Loucy (cell line): ENCODE measurements around the gene NBL1.

Experiments used
- H2AFZ ChIP-seq: fragments of 200-600 bp; sonication (generic); 2 replicates; pipeline ENCODE4 v1.6.0; 2016; ENCODE audit warnings: antibody characterized with exemption, mild to moderate bottlenecking, low read length, moderate library complexity
- H3F3A ChIP-seq: fragments of 200-600 bp; 2 replicates; pipeline ENCODE4 v1.6.0; 2016; ENCODE audit warnings: antibody characterized with exemption, low read depth, mild to moderate bottlenecking
- H3K27me3 ChIP-seq: fragments of 200-600 bp; sonication (generic); 2 replicates; pipeline ENCODE4 v1.6.1; 2014; ENCODE audit warnings: low read length, mild to moderate bottlenecking; ENCODE audit not compliant: insufficient read depth, poor library complexity, severe bottlenecking
- H3K36me3 ChIP-seq: fragments of 200-600 bp; sonication (generic); 2 replicates; pipeline ENCODE4 v1.6.1; 2016; ENCODE audit warnings: low read length; ENCODE audit not compliant: insufficient read depth
- H3K4me1 ChIP-seq: fragments of 200-600 bp; sonication (generic); 2 replicates; pipeline ENCODE4 v1.5.1; 2014; ENCODE audit warnings: low read length, mild to moderate bottlenecking; ENCODE audit not compliant: insufficient read depth, poor library complexity, severe bottlenecking
- H3K4me2 ChIP-seq: fragments of 200-600 bp; sonication (generic); 2 replicates; pipeline ENCODE4 v1.6.0; 2014; ENCODE audit warnings: antibody characterized with exemption, low read length, low read depth, mild to moderate bottlenecking; ENCODE audit not compliant: poor library complexity, severe bottlenecking
- H3K4me3 ChIP-seq: fragments of 200-600 bp; sonication (generic); 2 replicates; pipeline ENCODE4 v1.5.1; 2014; ENCODE audit warnings: low read length, mild to moderate bottlenecking, mixed read lengths; ENCODE audit not compliant: poor library complexity, severe bottlenecking
- H3K79me2 ChIP-seq: fragments of 200-600 bp; sonication (generic); 2 replicates; pipeline ENCODE4 v1.6.1; 2014; ENCODE audit warnings: low read length; ENCODE audit not compliant: insufficient read depth
- H3K9ac ChIP-seq: fragments of 200-600 bp; sonication (generic); 2 replicates; pipeline ENCODE4 v1.6.0; 2014; ENCODE audit warnings: mild to moderate bottlenecking, low read depth, low read length, moderate library complexity; ENCODE audit not compliant: poor library complexity, severe bottlenecking
- H3K9me2 ChIP-seq: fragments of 200-600 bp; sonication (generic); replicated peaks from 2 replicates; pipeline ENCODE4 v1.6.1; 2016; ENCODE audit warnings: low read depth, low read length, mixed read lengths
- H3K9me3 ChIP-seq: fragments of 200-600 bp; sonication (generic); 2 replicates; pipeline ENCODE4 v1.6.1; 2014; ENCODE audit warnings: mild to moderate bottlenecking, antibody characterized with exemption, low read length, low read depth; ENCODE audit not compliant: insufficient read depth
- H4K20me1 ChIP-seq: fragments of 200-600 bp; sonication (generic); 2 replicates; pipeline ENCODE4 v1.6.0; 2014; ENCODE audit warnings: antibody characterized with exemption, low read length, mild to moderate bottlenecking; ENCODE audit not compliant: insufficient read depth, poor library complexity, severe bottlenecking
- CTCF ChIP-seq: fragments of 200-600 bp; sonication (generic); conservative IDR thresholded peaks from 2 replicates; pipeline ENCODE4 v1.5.1; 2014; ENCODE audit warnings: mild to moderate bottlenecking, antibody characterized with exemption, low read length
- EZH2phosphoT487 ChIP-seq: fragments of 200-600 bp; IDR thresholded peaks from 2 replicates; pipeline ENCODE4 v1.6.1; 2018; ENCODE audit warnings: antibody characterized with exemption, mild to moderate bottlenecking, moderate library complexity, borderline replicate concordance

The NBL1 gene

GRCh38 chr1:19680644-19681043 is 36.5 kb downstream of the NBL1 start:
- TF ChIP-seq EZH2phosphoT487 (no peak), CTCF (no peak)
- Histone ChIP-seq H3K27me3 (no peaks in the 10 kb centered on the region), H3K9me3 (no peaks in the 10 kb centered on the region), H2AFZ (no peak overlapping the region), H3K4me3 (no peak overlapping the region), H3F3A (no peaks in the 10 kb centered on the region), H3K79me2 (no peaks in the 10 kb centered on the region), H3K4me2 (no peak overlapping the region), H3K9me2 (no peaks in the 10 kb centered on the region), H3K9ac (no peak overlapping the region), H3K36me3 (no peaks in the 10 kb centered on the region), H3K4me1 (no peaks in the 10 kb centered on the region), H4K20me1 (no peaks in the 10 kb centered on the region)

GRCh38 chr1:19682257-19682656 is 38.1 kb downstream of the NBL1 start:
- Histone ChIP-seq H3F3A (no peaks in the 10 kb centered on the region), H3K4me2 (no peak overlapping the region), H3K36me3 (no peaks in the 10 kb centered on the region), H3K27me3 (no peaks in the 10 kb centered on the region), H3K9me2 (no peaks in the 10 kb centered on the region), H3K9me3 (no peaks in the 10 kb centered on the region), H2AFZ (no peak overlapping the region), H3K4me1 (no peaks in the 10 kb centered on the region), H3K4me3 (no peak overlapping the region), H3K9ac (no peak overlapping the region), H3K79me2 (no peaks in the 10 kb centered on the region), H4K20me1 (no peaks in the 10 kb centered on the region)
- TF ChIP-seq CTCF = no peak
- TF ChIP-seq EZH2phosphoT487 = no peak

- H3K36me3 ChIP-seq = no peaks in the 10 kb centered on the region
- H3K4me2 ChIP-seq = no peak overlapping the region
- no peaks in the 10 kb centered on the region for H3K27me3 ChIP-seq
- H3K9me2 ChIP-seq = no peaks in the 10 kb centered on the region
- no peak overlapping the region for H2AFZ ChIP-seq
- H3K4me1 ChIP-seq = no peaks in the 10 kb centered on the region
- no peaks in the 10 kb centered on the region for H3K9me3 ChIP-seq
- no peaks in the 10 kb centered on the region for H3F3A ChIP-seq
- TF ChIP-seq CTCF (no peak), EZH2phosphoT487 (no peak)
- no peaks in the 10 kb centered on the region for H3K79me2 ChIP-seq
- no peak overlapping the region for H3K9ac ChIP-seq
- no peak overlapping the region for H3K4me3 ChIP-seq
- no peaks in the 10 kb centered on the region for H4K20me1 ChIP-seq
Observed at GRCh38 chr1:19682901-19683300, 38.8 kb downstream of the NBL1 start.
